Gastrocnemius medialis (tissue), 4 donors: Measurements from ENCODE around the gene TEX2. TPM values are rescaled to one million over a fixed set of nuclear protein-coding genes. Genes with fewer than 3 reads are reported as not detected.

Experiments
- ATAC-seq, 2 donors: fragments of 150-250 bp; one replicate each; pipeline ENCODE4 v1.9.1; 2016
- DNase-seq, 2 donors: peaks; one replicate each; pipeline ENCODE4 v3.0.0-alpha.2; 2019
- H3K27ac ChIP-seq, 4 donors: fragments of 200-600 bp; sonication (generic); 1 replicate in 1 of 4; 2 replicates in 3 of 4; pipeline ENCODE4 v1.5.1; 2016 to 2018; ENCODE audit warnings: mild to moderate bottlenecking in 2 of 4, moderate library complexity in 1 of 4
- H3K27me3 ChIP-seq, 3 donors: fragments of 200-600 bp; sonication (generic) in 2 of 3; 1 replicate in 1 of 3; 2 replicates in 2 of 3; pipeline versions ENCODE4 v1.5.1 to v1.6.0; 2016 to 2019; ENCODE audit warnings: mild to moderate bottlenecking in 1 of 3, moderate library complexity in 1 of 3
- H3K36me3 ChIP-seq, 2 donors: fragments of 200-600 bp; sonication (generic) in 1 of 2; one replicate each; pipeline ENCODE4 v1.5.1; 2017 to 2018
- H3K4me1 ChIP-seq, 2 donors: fragments of 200-600 bp; sonication (generic) in 1 of 2; one replicate each; pipeline ENCODE4 v1.5.1; 2016 to 2017; ENCODE audit warnings: mild to moderate bottlenecking in 2 of 2
- H3K4me3 ChIP-seq, 4 donors: fragments of 200-600 bp; sonication (generic) in 3 of 4; 1 replicate in 1 of 4; 2 replicates in 3 of 4; pipeline ENCODE4 v1.5.1; 2016 to 2019; ENCODE audit warnings: mild to moderate bottlenecking in 2 of 4
- H3K9me3 ChIP-seq, 3 donors: fragments of 200-600 bp; sonication (generic) in 2 of 3; 1 replicate in 1 of 3; 2 replicates in 2 of 3; pipeline ENCODE4 v1.5.1; 2016 to 2019
- POLR2A ChIP-seq, 2 donors: fragments of 450-650 bp; IDR thresholded peaks; one replicate each; pipeline ENCODE4 v1.6.1; 2017; ENCODE audit warnings: antibody characterized with exemption in 2 of 2, mild to moderate bottlenecking in 2 of 2, moderate library complexity in 2 of 2
- in situ Hi-C, 4 donors: fragments of 200-750 bp; cut with MboI; loops; one replicate each; pipeline versions ENCODE4 v1.15.0 to v1.8.0; 2017; ENCODE audit warnings: low sequenced_read_pairs in 4 of 4
- intact Hi-C: fragments of 100-400 bp; cut with DNase I; formaldehyde crosslinking; loops from one replicate; pipeline ENCODE4 v1.15.1; 2023; ENCODE audit warnings: low total_unique reads
- total RNA-seq, 4 donors: library from RNA; depleted of rRNA; stranded (reverse); fragments of >200 nt; gene quantifications; one replicate each; pipeline versions ENCODE4 v1.1.0 to v1.2.3, GENCODE V29; 2016
- TF ChIP-seq, protein P1 (sequence below), 5 experiments: fragments of 450-650 bp in 3 of 5; fragments of 200-600 bp in 2 of 5; sonication (generic) in 2 of 5; IDR thresholded peaks in 4 of 5; conservative IDR thresholded peaks in 1 of 5; 1 replicate in 4 of 5; 2 replicates in 1 of 5; pipeline ENCODE4 v1.5.1; 2016 to 2019; ENCODE audit warnings: antibody characterized with exemption in 5 of 5, mild to moderate bottlenecking in 3 of 5, moderate library complexity in 3 of 5

Gene TEX2
- total RNA-seq, 4 donors from 2014 or later = 39.0 to 91.1 (median 77.4) TPM

GRCh38 chr17:64145751-64146417, 117.2 kb downstream of the TEX2 start:
- Histone ChIP-seq H3K4me3 (peak overlapping the region; percentile 80 to 95 (median 88)), H3K27me3 (no peaks in the 10 kb centered on the region), H3K9me3 (no peaks in the 10 kb centered on the region), H3K27ac (peak overlapping the region; percentile 98 to 99 (median 98)), H3K36me3 (no peaks in the 10 kb centered on the region), H3K4me1 (peaks cover 31 to 47% of the 10 kb centered on the region in 2 donors)
- DNase-seq (peak; percentile 99), ATAC-seq (peak; percentile 87 to 92)
- in situ Hi-C loops (loop anchor here (5.0 to 25.0 kb wide), 5 partner anchors 129 to 234 kb away; partner anchors contain the start of genes CSHL1 (in 3 of the 4) and GH1 (in 3 of the 4)), intact Hi-C loops (loop anchor here (1.0 to 10.0 kb wide), 7 partner anchors 16 to 909 kb away; partner anchors contain the start of genes CEP95, DDX5, ERN1 and GNA13)
- TF ChIP-seq, protein P1, sequence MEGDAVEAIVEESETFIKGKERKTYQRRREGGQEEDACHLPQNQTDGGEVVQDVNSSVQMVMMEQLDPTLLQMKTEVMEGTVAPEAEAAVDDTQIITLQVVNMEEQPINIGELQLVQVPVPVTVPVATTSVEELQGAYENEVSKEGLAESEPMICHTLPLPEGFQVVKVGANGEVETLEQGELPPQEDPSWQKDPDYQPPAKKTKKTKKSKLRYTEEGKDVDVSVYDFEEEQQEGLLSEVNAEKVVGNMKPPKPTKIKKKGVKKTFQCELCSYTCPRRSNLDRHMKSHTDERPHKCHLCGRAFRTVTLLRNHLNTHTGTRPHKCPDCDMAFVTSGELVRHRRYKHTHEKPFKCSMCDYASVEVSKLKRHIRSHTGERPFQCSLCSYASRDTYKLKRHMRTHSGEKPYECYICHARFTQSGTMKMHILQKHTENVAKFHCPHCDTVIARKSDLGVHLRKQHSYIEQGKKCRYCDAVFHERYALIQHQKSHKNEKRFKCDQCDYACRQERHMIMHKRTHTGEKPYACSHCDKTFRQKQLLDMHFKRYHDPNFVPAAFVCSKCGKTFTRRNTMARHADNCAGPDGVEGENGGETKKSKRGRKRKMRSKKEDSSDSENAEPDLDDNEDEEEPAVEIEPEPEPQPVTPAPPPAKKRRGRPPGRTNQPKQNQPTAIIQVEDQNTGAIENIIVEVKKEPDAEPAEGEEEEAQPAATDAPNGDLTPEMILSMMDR (IDR thresholded peaks at IDR 0.05 in 4 of 5, conservative IDR thresholded peaks at IDR 0.05 in 1 of 5) = peak in 1 of 5 experiments; percentile 15
- TF ChIP-seq POLR2A (IDR thresholded peaks at IDR 0.05) = peak; percentile 99 to 100

DNA sequence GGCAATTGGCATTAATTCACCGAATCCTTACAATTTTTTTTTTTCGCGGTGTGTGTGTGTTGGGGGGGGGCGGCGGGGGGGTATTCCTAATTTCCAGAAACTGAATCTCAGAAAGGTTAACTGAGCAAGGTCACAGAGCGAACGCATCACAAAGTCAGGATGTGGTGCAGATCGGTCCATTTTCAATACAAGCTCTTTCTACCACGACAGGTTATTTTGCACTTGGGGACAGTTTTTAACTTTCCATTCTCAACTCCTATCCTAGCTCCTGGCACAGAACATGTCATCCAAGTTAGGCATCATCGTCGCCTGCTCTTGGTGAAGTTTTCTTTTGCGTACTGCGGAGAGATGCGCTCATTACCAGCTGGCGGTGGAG, 117.7 kb downstream of the TEX2 start:
- Histone ChIP-seq H3K9me3 (no peaks in the 10 kb centered on the region), H3K27me3 (no peaks in the 10 kb centered on the region), H3K4me3 (peak overlapping the region; percentile 80 to 95 (median 88)), H3K4me1 (peaks cover 26 to 42% of the 10 kb centered on the region in 2 donors), H3K36me3 (no peaks in the 10 kb centered on the region), H3K27ac (peak overlapping the region; percentile 98 to 99 (median 98))
- no peak for TF ChIP-seq POLR2A (IDR thresholded peaks at IDR 0.05)
- TF ChIP-seq, protein P1 (IDR thresholded peaks at IDR 0.05 in 4 of 5, conservative IDR thresholded peaks at IDR 0.05 in 1 of 5) = no peak
- in situ Hi-C loops (loop anchor here (5.0 to 25.0 kb wide), 5 partner anchors 129 to 233 kb away; partner anchors contain the start of genes CSHL1 (in 3 of the 4) and GH1 (in 3 of the 4)), intact Hi-C loops (loop anchor here (1.0 to 10.0 kb wide), 6 partner anchors 15 to 909 kb away; partner anchors contain the start of genes CEP95, DDX5, ERN1 and GNA13)
- DNase-seq = no peak
- ATAC-seq = peak; percentile 1 to 2

DNA sequence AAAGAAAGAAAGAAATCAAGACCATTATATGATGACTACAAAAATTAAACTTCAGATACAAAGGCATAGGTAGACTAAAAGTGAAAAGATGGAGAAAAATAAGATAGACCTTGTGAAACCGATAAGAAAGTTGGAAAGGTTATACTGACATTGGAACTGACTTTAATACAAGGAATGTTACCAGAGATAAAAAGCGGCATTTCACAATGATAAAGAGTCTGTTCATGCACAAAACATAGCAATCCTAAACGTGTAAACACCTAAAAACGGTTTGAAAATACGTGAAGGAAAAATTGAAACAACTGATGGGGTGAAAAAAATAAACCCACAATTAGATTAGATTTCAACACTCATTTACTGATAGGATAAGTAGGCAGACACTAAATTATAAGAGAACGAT, 123.5 kb downstream of the TEX2 start:
- in situ Hi-C loops (loop anchor here (5.0 to 25.0 kb wide), 4 partner anchors 105 to 227 kb away; partner anchors contain the start of genes CSHL1 (in 2 of the 4), GH1 (in 2 of the 4) and ICAM2 (in 1 of the 4)), intact Hi-C loops (no loop called here)
- no peaks in the 10 kb centered on the region for H3K36me3 ChIP-seq
- no peaks in the 10 kb centered on the region for H3K4me1 ChIP-seq
- no peak overlapping the region for H3K4me3 ChIP-seq
- no peak overlapping the region for H3K27ac ChIP-seq
- no peaks in the 10 kb centered on the region for H3K27me3 ChIP-seq
- ATAC-seq (no peak), DNase-seq (no peak)
- H3K9me3 ChIP-seq = no peaks in the 10 kb centered on the region
- TF ChIP-seq, protein P1 (IDR thresholded peaks at IDR 0.05 in 4 of 5, conservative IDR thresholded peaks at IDR 0.05 in 1 of 5) = no peak
- TF ChIP-seq POLR2A (IDR thresholded peaks at IDR 0.05) = no peak

DNA sequence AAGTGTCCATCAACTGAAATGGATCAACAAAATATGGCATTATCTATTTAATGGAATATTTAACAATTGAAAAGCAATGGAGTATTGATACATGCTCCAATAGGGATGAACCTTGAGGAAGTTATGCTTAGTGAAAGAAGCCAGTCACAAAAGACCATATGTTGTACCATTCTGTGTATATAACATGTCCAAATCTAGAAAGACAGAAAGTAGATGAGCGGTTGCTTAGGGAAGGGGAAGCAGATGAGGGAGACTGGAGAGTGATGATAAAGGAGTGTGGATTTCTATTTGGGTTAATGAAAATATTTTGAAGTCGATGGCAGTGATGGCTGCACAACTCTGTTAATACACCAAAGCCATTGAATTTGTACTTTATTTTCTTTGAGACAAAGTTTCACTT, 124.6 kb downstream of the TEX2 start:
- H3K4me3 ChIP-seq = no peak overlapping the region
- no peaks in the 10 kb centered on the region for H3K9me3 ChIP-seq
- H3K36me3 ChIP-seq = no peaks in the 10 kb centered on the region
- DNase-seq = no peak
- no peak overlapping the region for H3K27ac ChIP-seq
- intact Hi-C loops = no loop called here
- no peaks in the 10 kb centered on the region for H3K27me3 ChIP-seq
- ATAC-seq = no peak
- in situ Hi-C loops = loop anchor here (5.0 to 25.0 kb wide), 4 partner anchors 104 to 226 kb away; partner anchors contain the start of genes CSHL1 (in 2 of the 4), GH1 (in 2 of the 4) and ICAM2 (in 1 of the 4)
- TF ChIP-seq POLR2A (IDR thresholded peaks at IDR 0.05) = no peak
- TF ChIP-seq, protein P1 (IDR thresholded peaks at IDR 0.05 in 4 of 5, conservative IDR thresholded peaks at IDR 0.05 in 1 of 5) = no peak
- H3K4me1 ChIP-seq = no peaks in the 10 kb centered on the region
